Mesenchymal stem cell (in vitro differentiated cells and primary cell): ENCODE measurements around the gene EHD2.

Experiments
- DNase-seq: peaks from one replicate; pipeline ENCODE4 v3.0.0-alpha.2; 2013
- H2AFZ ChIP-seq: one replicate; pipeline ENCODE4 v1.6.1; 2013; ENCODE audit warnings: low read depth, mild to moderate bottlenecking, control low read depth, inconsistent platforms, low read length, moderate library complexity
- H2AK5ac ChIP-seq: 2 replicates; pipeline ENCODE4 v1.6.1; 2013; ENCODE audit warnings: low read length, moderate library complexity, mild to moderate bottlenecking, inconsistent platforms; ENCODE audit not compliant: severe bottlenecking
- H2BK120ac ChIP-seq: one replicate; pipeline ENCODE4 v1.6.1; 2013; ENCODE audit warnings: low read depth, mild to moderate bottlenecking, inconsistent platforms, low read length, moderate library complexity
- H2BK12ac ChIP-seq, 2 experiments: one replicate each; pipeline ENCODE4 v1.6.1; 2013; ENCODE audit warnings: inconsistent platforms in 2 of 2, low read length in 2 of 2, mild to moderate bottlenecking in 2 of 2, moderate library complexity in 2 of 2, control low read depth in 1 of 2
- H2BK15ac ChIP-seq: one replicate; pipeline ENCODE4 v1.6.1; 2013; ENCODE audit warnings: mild to moderate bottlenecking, low read depth, inconsistent platforms; ENCODE audit not compliant: poor library complexity, severe bottlenecking
- H2BK5ac ChIP-seq: 2 replicates; pipeline ENCODE4 v1.6.1; 2013; ENCODE audit warnings: low read depth, mild to moderate bottlenecking, low read length, control low read depth, inconsistent platforms; ENCODE audit not compliant: poor library complexity, severe bottlenecking
- H3K14ac ChIP-seq, 2 experiments: one replicate each; pipeline ENCODE4 v1.6.1; 2013; ENCODE audit warnings: inconsistent platforms in 2 of 2, low read length in 2 of 2, control low read depth in 1 of 2, mild to moderate bottlenecking in 1 of 2, moderate library complexity in 1 of 2
- H3K18ac ChIP-seq, 2 experiments: one replicate each; pipeline ENCODE4 v1.6.1; 2013; ENCODE audit warnings: inconsistent platforms in 2 of 2, low read length in 2 of 2, control low read depth in 1 of 2, low read depth in 1 of 2, mild to moderate bottlenecking in 1 of 2
- H3K23ac ChIP-seq, 2 experiments: one replicate each; pipeline ENCODE4 v1.6.1; 2013; ENCODE audit warnings: inconsistent platforms in 2 of 2, low read length in 2 of 2, mild to moderate bottlenecking in 2 of 2, moderate library complexity in 2 of 2, control low read depth in 1 of 2
- H3K27ac ChIP-seq: 2 replicates; pipeline ENCODE4 v1.5.1; 2013; ENCODE audit warnings: mild to moderate bottlenecking, moderate library complexity, low read length, control low read depth, inconsistent platforms; ENCODE audit not compliant: poor library complexity, severe bottlenecking
- H3K27me3 ChIP-seq, 2 experiments: 2 replicates each; pipeline versions ENCODE4 v1.6.1 to v1.7.0; 2013; ENCODE audit warnings: low read length in 2 of 2, mild to moderate bottlenecking in 2 of 2, moderate library complexity in 2 of 2, control low read depth in 1 of 2, inconsistent platforms in 1 of 2; ENCODE audit not compliant: control insufficient read depth in 1 of 2, insufficient read depth in 1 of 2
- H3K36me3 ChIP-seq, 2 experiments: 2 replicates each; pipeline versions ENCODE4 v1.6.1 to v1.7.0; 2013; ENCODE audit warnings: low read length in 2 of 2, control low read depth in 1 of 2, inconsistent platforms in 1 of 2, low read depth in 1 of 2, mild to moderate bottlenecking in 1 of 2; ENCODE audit not compliant: insufficient read depth in 2 of 2, control insufficient read depth in 1 of 2
- H3K4ac ChIP-seq, 2 experiments: one replicate each; pipeline ENCODE4 v1.6.1; 2013; ENCODE audit warnings: inconsistent platforms in 2 of 2, low read length in 2 of 2, mild to moderate bottlenecking in 2 of 2, moderate library complexity in 2 of 2, control low read depth in 1 of 2, low read depth in 1 of 2
- H3K4me1 ChIP-seq: 2 replicates; pipeline ENCODE4 v1.6.1; 2013; ENCODE audit warnings: low read depth, low read length, control low read depth; ENCODE audit not compliant: control insufficient read depth, insufficient read depth
- H3K4me2 ChIP-seq: 2 replicates; pipeline ENCODE4 v1.6.1; 2013; ENCODE audit warnings: low read length, mild to moderate bottlenecking, inconsistent platforms; ENCODE audit not compliant: poor library complexity, severe bottlenecking
- H3K4me3 ChIP-seq, 2 experiments: 2 replicates each; pipeline versions ENCODE4 v1.5.1 to v1.7.0; 2013; ENCODE audit warnings: low read length in 2 of 2, mild to moderate bottlenecking in 2 of 2, control low read depth in 1 of 2, low read depth in 1 of 2; ENCODE audit not compliant: insufficient read depth in 1 of 2
- H3K79me1 ChIP-seq: replicated peaks from 2 replicates; pipeline ENCODE4 v1.6.1; 2013; ENCODE audit warnings: mild to moderate bottlenecking, control low read depth, low read length, inconsistent platforms; ENCODE audit not compliant: poor library complexity, severe bottlenecking
- H3K9ac ChIP-seq: 2 replicates; pipeline ENCODE4 v1.7.0; 2013; ENCODE audit warnings: mild to moderate bottlenecking, low read length, moderate library complexity
- H3K9me3 ChIP-seq: 2 replicates; pipeline ENCODE4 v1.7.0; 2013; ENCODE audit warnings: mild to moderate bottlenecking, low read length; ENCODE audit not compliant: control insufficient read depth
- H4K8ac ChIP-seq: one replicate; pipeline ENCODE4 v1.6.1; 2013; ENCODE audit warnings: inconsistent platforms, mild to moderate bottlenecking, low read length, moderate library complexity
- H4K91ac ChIP-seq: one replicate; pipeline ENCODE4 v1.6.1; 2013; ENCODE audit warnings: mild to moderate bottlenecking, low read length, inconsistent platforms
- WGBS: methylation state at CpG from one replicate; pipeline ENCODE4 v1.1.7; 2013; ENCODE audit warnings: mixed read lengths; 5-methylcytosine and 5-hydroxymethylcytosine counted together

EHD2 gene

GRCh38 chr19:47740866-47741519 lies 27.8 kb downstream of the EHD2 start:
- Histone ChIP-seq H3K4me1 (peaks cover 23% of the 10 kb centered on the region), H3K14ac (no peak overlapping the region), H3K4me3 (no peak overlapping the region), H3K79me1 (peaks cover 22% of the 10 kb centered on the region), H3K9ac (no peak overlapping the region), H3K27me3 (no peaks in the 10 kb centered on the region), H3K4ac (peak overlapping the region in 1 of 2 experiments; percentile 16), H3K23ac (no peak overlapping the region), H2BK15ac (no peak overlapping the region), H2AFZ (no peak overlapping the region), H3K9me3 (no peaks in the 10 kb centered on the region), H3K18ac (no peak overlapping the region), H2BK12ac (no peak overlapping the region), H3K36me3 (peaks cover 50 to 61% of the 10 kb centered on the region in 2 experiments), H4K8ac (no peak overlapping the region), H2BK5ac (no peak overlapping the region), H2BK120ac (no peak overlapping the region), H4K91ac (peak overlapping the region; percentile 49), H3K4me2 (no peak overlapping the region), H3K27ac (no peak overlapping the region), H2AK5ac (no peak overlapping the region)
- WGBS = 96% methylated on average over 48 of the region's 48 CpGs
- no peak for DNase-seq

- H3K4me2 ChIP-seq = no peak overlapping the region
- no peak overlapping the region for H3K9ac ChIP-seq
- H3K27me3 ChIP-seq = no peaks in the 10 kb centered on the region
- no peak overlapping the region for H3K27ac ChIP-seq
- no peak for DNase-seq
- no peak overlapping the region for H3K4me3 ChIP-seq
- peaks cover 44 to 56% of the 10 kb centered on the region in 2 experiments for H3K36me3 ChIP-seq
- H3K23ac ChIP-seq = no peak overlapping the region
- H2BK15ac ChIP-seq = no peak overlapping the region
- no peaks in the 10 kb centered on the region for H3K9me3 ChIP-seq
- H3K18ac ChIP-seq = peak overlapping the region in 1 of 2 experiments; percentile 50
- no peak overlapping the region for H2BK5ac ChIP-seq
- H3K14ac ChIP-seq = no peak overlapping the region
- no peak overlapping the region for H2BK120ac ChIP-seq
- H3K4me1 ChIP-seq = peaks cover 26% of the 10 kb centered on the region
- H2BK12ac ChIP-seq = peak overlapping the region in 1 of 2 experiments; percentile 3
- H4K8ac ChIP-seq = no peak overlapping the region
- 92% methylated on average over 15 of the region's 15 CpGs for WGBS
- H2AK5ac ChIP-seq = peak overlapping the region; percentile 74
- no peak overlapping the region for H2AFZ ChIP-seq
- no peak overlapping the region for H3K4ac ChIP-seq
- H3K79me1 ChIP-seq = peaks cover 17% of the 10 kb centered on the region
- H4K91ac ChIP-seq = no peak overlapping the region
Measured at GRCh38 chr19:47741544-47742140, 28.4 kb downstream of the EHD2 start.

GRCh38 chr19:47742634-47743033 lies 29.4 kb downstream of the EHD2 start:
- peak; percentile 56 for DNase-seq
- no peak overlapping the region for H3K4me3 ChIP-seq
- H3K4me1 ChIP-seq = peaks cover 28% of the 10 kb centered on the region
- peak overlapping the region; percentile 96 for H3K4ac ChIP-seq
- H2BK5ac ChIP-seq = peak overlapping the region; percentile 74
- H2AK5ac ChIP-seq = peak overlapping the region; percentile 99
- no peaks in the 10 kb centered on the region for H3K27me3 ChIP-seq
- H2BK120ac ChIP-seq = peak overlapping the region; percentile 93
- H3K4me2 ChIP-seq = peak overlapping the region; percentile 59
- no peaks in the 10 kb centered on the region for H3K9me3 ChIP-seq
- WGBS = 36% methylated on average over 8 of the region's 13 CpGs
- peak overlapping the region; percentile 88 to 96 for H3K18ac ChIP-seq
- H2AFZ ChIP-seq = no peak overlapping the region
- H3K9ac ChIP-seq = peak overlapping the region; percentile 93
- peaks cover 18% of the 10 kb centered on the region for H3K79me1 ChIP-seq
- H2BK15ac ChIP-seq = peak overlapping the region; percentile 94
- H3K23ac ChIP-seq = no peak overlapping the region
- peak overlapping the region; percentile 75 to 79 for H2BK12ac ChIP-seq
- peak overlapping the region in 1 of 2 experiments; percentile 88 for H3K14ac ChIP-seq
- H4K91ac ChIP-seq = peak overlapping the region; percentile 97
- H3K27ac ChIP-seq = peak overlapping the region; percentile 92
- peak overlapping the region; percentile 95 for H4K8ac ChIP-seq
- H3K36me3 ChIP-seq = peaks cover 47 to 61% of the 10 kb centered on the region in 2 experiments
